Lower leg skin (tissue), 4 donors: ENCODE data around the gene STING1. TPM values are rescaled to one million over a fixed set of nuclear protein-coding genes. Genes with fewer than 3 reads are reported as not detected.

Source experiments
- DNase-seq, 2 donors: peaks; one replicate each; pipeline ENCODE4 v3.0.0-alpha.2; 2019; ENCODE audit warnings: low spot score in 2 of 2
- H3K4me3 ChIP-seq: fragments of 200-600 bp; sonication (generic); 2 replicates; pipeline ENCODE4 v1.5.1; 2017; ENCODE audit warnings: mild to moderate bottlenecking, low read depth; ENCODE audit not compliant: poor library complexity, severe bottlenecking
- CTCF ChIP-seq, 3 donors: fragments of 450-650 bp; IDR thresholded peaks; one replicate each; pipeline ENCODE4 v1.5.1; 2016; ENCODE audit warnings: antibody characterized with exemption in 3 of 3, mild to moderate bottlenecking in 3 of 3, moderate library complexity in 2 of 3
- POLR2A ChIP-seq, 2 donors: fragments of 450-650 bp; IDR thresholded peaks; one replicate each; pipeline ENCODE4 v1.6.1; 2016 to 2017; ENCODE audit warnings: antibody characterized with exemption in 2 of 2, mild to moderate bottlenecking in 1 of 2, moderate library complexity in 1 of 2
- WGBS, 2 donors: methylation state at CpG; one replicate each; pipeline ENCODE4 v1.1.5; 2018; 5-methylcytosine and 5-hydroxymethylcytosine counted together
- intact Hi-C: fragments of 100-400 bp; cut with DNase I; formaldehyde crosslinking; loops from one replicate; pipeline ENCODE4 v1.15.0; 2023; ENCODE audit warnings: low total_unique reads
- total RNA-seq, 4 donors: library from RNA; depleted of rRNA; stranded (reverse); fragments of >200 nt; gene quantifications; one replicate each; pipeline ENCODE4 v1.1.0, GENCODE V29; 2016

Gene STING1
- total RNA-seq, 4 donors from 2014 or later, result 5.8 to 28.2 (median 11.0) TPM

GRCh38 chr5:139495638-139496435 is 13.3 kb upstream of the STING1 start:
- no peak overlapping the region for H3K4me3 ChIP-seq
- WGBS, 2 donors, result 84 to 86% methylated on average over 3 of the region's 3 CpGs
- TF ChIP-seq POLR2A (IDR thresholded peaks at IDR 0.05) (no peak), CTCF (IDR thresholded peaks at IDR 0.05) (no peak)
- intact Hi-C loops, result no loop called here
- DNase-seq, result no peak

- no peak overlapping the region for H3K4me3 ChIP-seq
- intact Hi-C loops, result no loop called here
- TF ChIP-seq POLR2A (IDR thresholded peaks at IDR 0.05) (no peak), CTCF (IDR thresholded peaks at IDR 0.05) (no peak)
- DNase-seq, result no peak
These were observed 12.3 kb upstream of the STING1 start for GRCh38 chr5:139494832-139495231.

GRCh38 chr5:139494256-139494655 is 11.7 kb upstream of the STING1 start:
- TF ChIP-seq CTCF (IDR thresholded peaks at IDR 0.05), result no peak
- no peak for TF ChIP-seq POLR2A (IDR thresholded peaks at IDR 0.05)
- intact Hi-C loops, result no loop called here
- no peak for DNase-seq
- 84 to 91% methylated on average over 3 of the region's 3 CpGs for WGBS, 2 donors
- H3K4me3 ChIP-seq, result no peak overlapping the region

- DNase-seq, result no peak
- 38 to 47% methylated on average over 6 of the region's 6 CpGs for whole genome bisulfite sequencing, 2 donors
- intact Hi-C loops, result no loop called here
- TF ChIP-seq CTCF (IDR thresholded peaks at IDR 0.05) (no peak), POLR2A (IDR thresholded peaks at IDR 0.05) (no peak)
- no peak overlapping the region for H3K4me3 ChIP-seq
These were observed 10.2 kb upstream of the STING1 start for GRCh38 chr5:139492700-139493192.

- H3K4me3 ChIP-seq, result no peak overlapping the region
- no peak for TF ChIP-seq POLR2A (IDR thresholded peaks at IDR 0.05)
- no peak for TF ChIP-seq CTCF (IDR thresholded peaks at IDR 0.05)
- peak in 1 of 2 donors; percentile 47 for DNase-seq
- WGBS, 2 donors, result 52 to 66% methylated on average over 3 of the region's 3 CpGs
- intact Hi-C loops, result no loop called here
These were observed 5.7 kb upstream of the STING1 start for GRCh38 chr5:139488260-139488659.
